PC-3 (cell line): Measurements from ENCODE around the gene CATSPERB. TPM values are rescaled to one million over a fixed set of nuclear protein-coding genes. Genes with fewer than 3 reads are reported as not detected.

ENCODE experiments used
- ATAC-seq: fragments of 200-7000 bp; cut with Tn5 transposase; 2 replicates; pipeline ENCODE4 v1.9.1; 2020; ENCODE audit warnings: mild to moderate bottlenecking, moderate library complexity
- Bru-seq: library from RNA; stranded (reverse); fragments of 400-500 nt; gene quantifications from one replicate; lab custom pipeline; 2021; lab: Mats Ljungman, UMichigan
- BruChase-seq, 2 experiments: library from RNA; stranded (reverse); fragments of 400-500 nt; gene quantifications; one replicate each; lab custom pipeline; 2021; lab: Mats Ljungman, UMichigan
- BruUV-seq: library from RNA; stranded (reverse); fragments of 400-500 nt; replicated peaks from 2 replicates; lab custom pipeline; 2021; lab: Mats Ljungman, UMichigan
- CTCF ChIA-PET: fragments of 300-600 bp; sonication (Branson Sonifier 250); formaldehyde crosslinking; loops from one replicate; lab custom pipeline; 2022; ENCODE audit warnings: antibody characterized with exemption; lab: Charles Lee
- POLR2A ChIA-PET: fragments of 300-600 bp; sonication (Branson Sonifier 250); formaldehyde crosslinking; loops from one replicate; lab custom pipeline; 2022; ENCODE audit warnings: antibody characterized with exemption; ENCODE audit not compliant: unreplicated experiment; lab: Charles Lee
- DNase-seq: peaks from one replicate; pipeline ENCODE4 v3.0.0-alpha.2; 2015
- H2AFZ ChIP-seq: fragments of 300-600 bp; sonication (generic); 2 replicates; pipeline ENCODE4 v1.6.0; 2016; ENCODE audit warnings: antibody characterized with exemption, low read length
- H3F3A ChIP-seq: fragments of 300-600 bp; sonication (generic); one replicate; pipeline ENCODE4 v1.6.0; 2017; ENCODE audit warnings: antibody characterized with exemption, low read length, control low read depth, mild to moderate bottlenecking; ENCODE audit not compliant: unreplicated experiment
- H3K27ac ChIP-seq: fragments of 300-600 bp; sonication (generic); 2 replicates; pipeline ENCODE4 v1.5.1; 2016; ENCODE audit warnings: mild to moderate bottlenecking, low read length
- H3K27me3 ChIP-seq: fragments of 300-600 bp; sonication (generic); 2 replicates; pipeline ENCODE4 v1.6.1; 2016; ENCODE audit warnings: low read length, mixed read lengths
- H3K36me3 ChIP-seq: fragments of 300-600 bp; sonication (generic); 2 replicates; pipeline ENCODE4 v1.6.1; 2016; ENCODE audit warnings: low read depth, mixed run types, low read length, mixed read lengths
- H3K4me1 ChIP-seq: fragments of 300-600 bp; sonication (generic); 2 replicates; pipeline ENCODE4 v1.5.1; 2016; ENCODE audit warnings: low read length; ENCODE audit not compliant: insufficient read depth
- H3K4me2 ChIP-seq: fragments of 300-600 bp; sonication (generic); 2 replicates; pipeline ENCODE4 v1.6.0; 2016; ENCODE audit warnings: low read length
- H3K4me3 ChIP-seq: fragments of 300-600 bp; sonication (generic); 2 replicates; pipeline ENCODE4 v1.5.1; 2016; ENCODE audit warnings: mild to moderate bottlenecking, low read length, mixed read lengths
- H3K79me2 ChIP-seq: fragments of 300-600 bp; sonication (generic); 2 replicates; pipeline ENCODE4 v1.6.1; 2017; ENCODE audit warnings: low read length, mixed read lengths
- H3K9ac ChIP-seq: fragments of 300-600 bp; sonication (generic); 2 replicates; pipeline ENCODE4 v1.6.0; 2016; ENCODE audit warnings: mild to moderate bottlenecking, low read length
- H3K9me2 ChIP-seq: fragments of 300-600 bp; sonication (generic); replicated peaks from 2 replicates; pipeline ENCODE4 v1.6.1; 2016; ENCODE audit warnings: mixed run types, low read length, mixed read lengths
- H3K9me3 ChIP-seq: fragments of 300-600 bp; sonication (generic); 2 replicates; pipeline ENCODE4 v1.6.1; 2016; ENCODE audit warnings: low read length, mixed read lengths
- H4K20me1 ChIP-seq: fragments of 300-600 bp; sonication (generic); 2 replicates; pipeline ENCODE4 v1.6.1; 2016; ENCODE audit warnings: low read length, mixed read lengths
- EZH2 ChIP-seq: fragments of 300-600 bp; sonication (generic); IDR thresholded peaks from one replicate; pipeline ENCODE4 v1.6.1; 2017; ENCODE audit warnings: antibody characterized with exemption, mild to moderate bottlenecking, low read length; ENCODE audit not compliant: unreplicated experiment
- EZH2phosphoT487 ChIP-seq: fragments of 300-600 bp; sonication (generic); IDR thresholded peaks from 2 replicates; pipeline ENCODE4 v1.6.1; 2018; ENCODE audit warnings: mild to moderate bottlenecking, antibody characterized with exemption, low read length, borderline replicate concordance
- intact Hi-C: fragments of 100-400 bp; cut with micrococcal nuclease; formaldehyde crosslinking; loops from 2 replicates; pipeline ENCODE4 v1.9.0; 2023
- long read RNA-seq: library from polyadenylated mRNA; unstranded; transcript quantifications from one replicate; pipeline ENCODE4 v2.0.0, GENCODE V29; 2021; ENCODE audit not compliant: unreplicated experiment
- total RNA-seq: library from RNA; depleted of rRNA; stranded (reverse); fragments of >200 nt; gene quantifications from 2 replicates; pipeline ENCODE4 v1.2.3, GENCODE V29; 2014; rRNA removed
- TF ChIP-seq, protein P1 (sequence below): fragments of 300-600 bp; sonication (generic); conservative IDR thresholded peaks from 2 replicates; pipeline ENCODE4 v1.5.1; 2017; ENCODE audit warnings: antibody characterized with exemption, low read depth, mild to moderate bottlenecking, low read length

Gene CATSPERB
- total RNA-seq: not detected in 2 replicates
- Bru-seq, nascent RNA: percentile 0 among the genes with signal in this experiment
- BruChase-seq, experiment 1, labeled RNA remaining after a 6-hour chase: percentile 5 among the genes with signal in this experiment
- BruChase-seq, experiment 2, labeled RNA remaining after a 2-hour chase: percentile 9 among the genes with signal in this experiment
- long read RNA-seq: 0 reads

DNA sequence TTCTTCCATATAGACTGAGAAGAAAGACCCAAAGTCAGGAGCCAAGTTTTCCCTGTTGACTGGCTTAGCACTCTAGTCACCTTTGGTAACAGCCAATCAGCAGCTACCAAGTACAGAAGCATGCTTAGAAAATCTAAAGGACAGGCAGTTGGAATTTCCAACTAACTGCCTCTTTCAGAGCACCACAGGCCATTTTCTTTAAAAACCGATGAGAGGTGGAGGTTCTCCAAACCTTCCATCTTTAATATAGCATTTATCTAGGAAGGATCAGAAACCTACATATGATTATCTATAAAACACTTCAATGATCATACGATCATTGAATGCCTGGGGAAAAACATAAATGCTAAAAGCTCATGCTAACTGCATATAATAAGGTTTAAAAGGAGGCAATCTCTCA, at the start of gene CATSPERB:
Gene CATSPERB, minus strand, starts transcription at position 101 of the 400 bp plus-strand sequence. CDS start 2,607 bp downstream, outside the sequence.
- no peaks in the 10 kb centered on the region for H4K20me1 ChIP-seq
- H3K4me1 ChIP-seq: no peaks in the 10 kb centered on the region
- no peak within 1 kb of the TSS for H3K4me3 ChIP-seq
- H3F3A ChIP-seq: no peaks in the 10 kb centered on the region
- ATAC-seq (no peak), DNase-seq (no peak)
- H3K79me2 ChIP-seq: no peaks in the 10 kb centered on the region
- no peak within 1 kb of the TSS for H3K9ac ChIP-seq
- H3K9me3 ChIP-seq: no peaks in the 10 kb centered on the region
- intact Hi-C loops: no loop called here
- ChIA-PET POLR2A (no interaction called here), CTCF (no interaction called here)
- H2AFZ ChIP-seq: no peak within 1 kb of the TSS
- no peak within 1 kb of the TSS for H3K27ac ChIP-seq
- no peaks in the 10 kb centered on the region for H3K36me3 ChIP-seq
- BruUV-seq: no TSS peak
- TF ChIP-seq EZH2 (no peak), EZH2phosphoT487 (no peak)
- TF ChIP-seq, protein P1, sequence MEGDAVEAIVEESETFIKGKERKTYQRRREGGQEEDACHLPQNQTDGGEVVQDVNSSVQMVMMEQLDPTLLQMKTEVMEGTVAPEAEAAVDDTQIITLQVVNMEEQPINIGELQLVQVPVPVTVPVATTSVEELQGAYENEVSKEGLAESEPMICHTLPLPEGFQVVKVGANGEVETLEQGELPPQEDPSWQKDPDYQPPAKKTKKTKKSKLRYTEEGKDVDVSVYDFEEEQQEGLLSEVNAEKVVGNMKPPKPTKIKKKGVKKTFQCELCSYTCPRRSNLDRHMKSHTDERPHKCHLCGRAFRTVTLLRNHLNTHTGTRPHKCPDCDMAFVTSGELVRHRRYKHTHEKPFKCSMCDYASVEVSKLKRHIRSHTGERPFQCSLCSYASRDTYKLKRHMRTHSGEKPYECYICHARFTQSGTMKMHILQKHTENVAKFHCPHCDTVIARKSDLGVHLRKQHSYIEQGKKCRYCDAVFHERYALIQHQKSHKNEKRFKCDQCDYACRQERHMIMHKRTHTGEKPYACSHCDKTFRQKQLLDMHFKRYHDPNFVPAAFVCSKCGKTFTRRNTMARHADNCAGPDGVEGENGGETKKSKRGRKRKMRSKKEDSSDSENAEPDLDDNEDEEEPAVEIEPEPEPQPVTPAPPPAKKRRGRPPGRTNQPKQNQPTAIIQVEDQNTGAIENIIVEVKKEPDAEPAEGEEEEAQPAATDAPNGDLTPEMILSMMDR: no peak
- H3K27me3 ChIP-seq: peaks cover 46% of the 10 kb centered on the region; the same call in 1 of the 2 replicates
- no peak within 1 kb of the TSS for H3K4me2 ChIP-seq
- no peaks in the 10 kb centered on the region for H3K9me2 ChIP-seq

DNA sequence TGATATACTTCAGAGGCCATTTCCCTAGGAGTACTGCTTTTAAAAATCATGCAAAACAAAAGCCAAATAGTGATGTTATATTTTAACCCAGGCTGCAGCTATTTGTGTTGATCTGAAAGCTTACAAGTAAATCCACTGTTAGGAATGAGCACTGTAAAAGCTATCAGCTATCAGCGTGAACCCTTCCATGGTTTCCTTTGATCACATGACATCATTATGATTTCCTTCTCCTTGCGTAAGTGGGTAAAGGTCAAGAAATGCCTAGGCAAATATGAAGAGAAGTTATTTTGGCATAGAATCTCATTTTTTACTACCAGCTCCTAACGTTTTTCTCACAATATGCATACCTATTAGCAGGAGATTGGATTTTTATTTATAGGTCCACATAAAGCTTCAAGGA, 48.6 kb upstream of the CATSPERB start:
- intact Hi-C loops: no loop called here
- Histone ChIP-seq H4K20me1 (no peaks in the 10 kb centered on the region), H3K9ac (no peak overlapping the region), H3K4me1 (no peaks in the 10 kb centered on the region), H3K36me3 (no peaks in the 10 kb centered on the region), H3F3A (no peaks in the 10 kb centered on the region), H2AFZ (no peak overlapping the region), H3K9me3 (no peaks in the 10 kb centered on the region), H3K4me2 (no peak overlapping the region), H3K4me3 (no peak overlapping the region), H3K79me2 (no peaks in the 10 kb centered on the region), H3K27ac (no peak overlapping the region), H3K9me2 (no peaks in the 10 kb centered on the region), H3K27me3 (peaks cover 71% of the 10 kb centered on the region)
- POLR2A ChIA-PET: no interaction called here
- DNase-seq (no peak), ATAC-seq (no peak)
- CTCF ChIA-PET: no interaction called here
- BruUV-seq: no TSS peak
- TF ChIP-seq, protein P1: no peak
- TF ChIP-seq EZH2 (no peak), EZH2phosphoT487 (no peak)

GRCh38 chr14:91778217-91778616, 46.3 kb upstream of the CATSPERB start:
- DNase-seq (no peak), ATAC-seq (no peak)
- no peaks in the 10 kb centered on the region for H3F3A ChIP-seq
- H3K79me2 ChIP-seq: no peaks in the 10 kb centered on the region
- no peak overlapping the region for H2AFZ ChIP-seq
- no peak overlapping the region for H3K9ac ChIP-seq
- no peaks in the 10 kb centered on the region for H4K20me1 ChIP-seq
- no peaks in the 10 kb centered on the region for H3K9me3 ChIP-seq
- H3K27me3 ChIP-seq: peaks cover 60% of the 10 kb centered on the region
- H3K9me2 ChIP-seq: no peaks in the 10 kb centered on the region
- no peak overlapping the region for H3K4me2 ChIP-seq
- TF ChIP-seq, protein P1: no peak
- TF ChIP-seq EZH2 (no peak), EZH2phosphoT487 (no peak)
- H3K4me3 ChIP-seq: no peak overlapping the region
- H3K4me1 ChIP-seq: no peaks in the 10 kb centered on the region
- no peak overlapping the region for H3K27ac ChIP-seq
- intact Hi-C loops: no loop called here
- no TSS peak for BruUV-seq
- ChIA-PET CTCF (no interaction called here), POLR2A (no interaction called here)
- no peaks in the 10 kb centered on the region for H3K36me3 ChIP-seq
